Spleen (tissue), 11 donors: ENCODE results near the gene CTTN. TPM values are rescaled to one million over a fixed set of nuclear protein-coding genes. Genes with fewer than 3 reads are reported as not detected.

Experiments used
- DNase-seq: peaks from one replicate; pipeline ENCODE4 v3.0.0-alpha.2; 2020
- H3K27ac ChIP-seq, 8 donors: fragments of 200-600 bp; sonication (generic) in 7 of 8; 1 replicate in 4 of 8; 2 replicates in 4 of 8; pipeline versions ENCODE4 v1.5.0 to v1.8.0; 2016 to 2021; ENCODE audit warnings: inconsistent platforms in 4 of 8, mild to moderate bottlenecking in 4 of 8, moderate library complexity in 1 of 8
- H3K27me3 ChIP-seq, 7 donors: fragments of 200-600 bp; sonication (generic) in 6 of 7; replicated peaks in 1 of 7; 1 replicate in 4 of 7; 2 replicates in 3 of 7; pipeline versions ENCODE4 v1.5.0 to v1.8.0; 2016 to 2021; ENCODE audit warnings: inconsistent platforms in 3 of 7, mild to moderate bottlenecking in 1 of 7
- H3K36me3 ChIP-seq, 6 donors: fragments of 200-600 bp; sonication (generic) in 5 of 6; 1 replicate in 4 of 6; 2 replicates in 2 of 6; pipeline versions ENCODE4 v1.5.0 to v1.8.0; 2016 to 2021; ENCODE audit warnings: inconsistent platforms in 2 of 6
- H3K4me1 ChIP-seq, 6 donors: fragments of 200-600 bp; sonication (generic) in 5 of 6; 1 replicate in 3 of 6; 2 replicates in 3 of 6; pipeline versions ENCODE4 v1.5.0 to v1.8.0; 2016 to 2021; ENCODE audit warnings: inconsistent platforms in 3 of 6
- H3K4me3 ChIP-seq, 8 donors: fragments of 200-600 bp; sonication (generic) in 7 of 8; 1 replicate in 4 of 8; 2 replicates in 4 of 8; pipeline versions ENCODE4 v1.5.0 to v1.8.0; 2016 to 2021; ENCODE audit warnings: inconsistent platforms in 4 of 8, mild to moderate bottlenecking in 4 of 8, moderate library complexity in 2 of 8
- H3K9me3 ChIP-seq, 8 donors: fragments of 200-600 bp; sonication (generic) in 7 of 8; 1 replicate in 4 of 8; 2 replicates in 4 of 8; pipeline versions ENCODE4 v1.5.0 to v1.8.0; 2016 to 2021; ENCODE audit warnings: inconsistent platforms in 4 of 8
- CTCF ChIP-seq, 11 experiments: fragments of 200-600 bp in 7 of 11; fragments of 450-650 bp in 4 of 11; sonication (generic) in 4 of 11; IDR thresholded peaks in 8 of 11; conservative IDR thresholded peaks in 3 of 11; 1 replicate in 7 of 11; 2 replicates in 4 of 11; pipeline versions ENCODE4 v1.4.0 to v1.8.0; 2016 to 2021; ENCODE audit warnings: antibody characterized with exemption in 11 of 11, inconsistent platforms in 4 of 11, mild to moderate bottlenecking in 1 of 11
- POLR2A ChIP-seq, 3 donors: fragments of 450-650 bp; IDR thresholded peaks; one replicate each; pipeline ENCODE4 v1.5.1; 2017; ENCODE audit warnings: antibody characterized with exemption in 3 of 3, mild to moderate bottlenecking in 1 of 3
- POLR2AphosphoS5 ChIP-seq, 3 donors: sonication (generic); formaldehyde crosslinking; IDR thresholded peaks; one replicate each; pipeline ENCODE4 v1.5.1; 2017; ENCODE audit warnings: antibody characterized with exemption in 3 of 3
- WGBS, 5 donors: extraction: QIAGEN DNeasy Blood & Tissue Kit in 3 of 5; methylation state at CpG; one replicate each; pipeline versions ENCODE4 v1.1.5 to v1.1.7; 2013 to 2018; 5-methylcytosine and 5-hydroxymethylcytosine counted together
- intact Hi-C: fragments of 100-400 bp; cut with DNase I; formaldehyde crosslinking; loops from one replicate; pipeline ENCODE4 v1.15.0; 2023; ENCODE audit warnings: low total_unique reads
- polyA plus RNA-seq, 3 donors: library from polyadenylated mRNA; stranded (reverse); fragments of 200-250 nt; gene quantifications; one replicate each; pipeline ENCODE4 v1.2.1, GENCODE V29; 2013
- total RNA-seq, 7 donors: library from RNA; depleted of rRNA in 3 of 7; stranded (reverse); fragments of >200 nt in 3 of 7; fragmentation: NEBNext Ultra II Directional in 4 of 7; extraction: Animal tissue kit (Norgen Biotek cat#: 25700) in 4 of 7; gene quantifications; one replicate each; pipeline versions ENCODE4 v1.1.0 to v1.2.1, GENCODE V29; 2016 to 2021
- donor health status: healthy with polysubstance abuse.
- donor health status: DM: no; HTN: no; CAD: no; lungs with moderate emphysema.
- donor health status: DM: no; HTN: no; CAD: no.
- donor health status: Bipolar disorder and iron deficiency.
- donor health status: healthy.
- donor health status: DM: no; HTN: no; CAD: no.
- donor health status: DM: yes; HTN: yes; CAD: no.

CTTN gene
- total and polyA plus RNA-seq, 10 donors: 18.4 to 149 (median 98.4) TPM

DNA sequence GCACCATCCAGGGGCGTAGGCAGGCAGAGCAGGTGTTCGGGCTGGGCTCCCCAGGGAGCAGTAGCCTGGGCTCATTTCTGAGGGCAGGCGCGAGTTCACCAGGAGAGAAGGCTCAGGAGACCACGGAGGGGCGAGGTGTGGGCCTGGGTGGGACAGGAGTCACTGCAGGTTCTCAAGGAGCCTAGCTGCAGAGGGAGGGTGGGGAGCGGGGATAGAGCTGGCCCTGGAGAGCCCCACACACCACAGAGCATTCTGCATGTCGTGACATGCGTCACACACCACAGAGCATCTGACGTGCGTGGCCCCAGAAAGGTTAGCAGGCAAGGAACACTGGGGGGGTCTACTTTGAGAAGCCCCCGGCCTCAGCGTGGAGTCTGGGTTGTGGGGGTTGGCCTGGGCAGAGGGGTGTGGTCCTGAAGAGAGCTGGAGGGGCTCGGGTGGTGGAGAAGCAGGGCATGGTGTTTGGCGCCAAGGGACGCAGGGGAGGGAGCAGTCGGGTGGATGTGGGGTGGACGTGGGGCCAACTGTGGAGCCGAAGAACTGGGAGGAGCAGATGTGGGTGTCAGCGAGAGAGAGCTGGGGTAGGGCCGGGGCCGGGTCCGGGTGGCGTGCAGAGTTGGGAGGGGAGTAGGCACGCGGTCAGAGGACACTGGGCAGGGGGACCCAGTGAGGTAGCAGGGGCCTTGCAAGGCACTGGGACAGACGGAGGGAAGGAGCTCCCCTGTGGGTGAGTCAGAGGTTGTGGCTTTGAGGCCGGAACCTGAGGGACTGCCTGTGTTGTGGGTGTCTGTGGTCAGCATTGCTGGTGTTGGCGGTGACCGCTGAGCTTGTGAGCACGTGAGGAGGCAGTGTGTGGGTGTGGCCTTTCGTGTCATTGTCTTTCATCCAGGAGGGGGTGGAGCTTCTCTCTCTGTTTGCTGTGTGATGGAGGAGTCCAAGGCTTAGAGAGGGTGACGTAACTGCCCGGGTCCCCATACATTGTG is 25.5 kb downstream of the CTTN start:
- Histone ChIP-seq H3K27ac (no peak overlapping the region), H3K9me3 (no peaks in the 10 kb centered on the region), H3K27me3 (peaks cover 0 to 66% (median 0%) of the 10 kb centered on the region in 7 donors), H3K36me3 (peaks cover 0 to 95% (median 26%) of the 10 kb centered on the region in 6 donors), H3K4me3 (no peak overlapping the region), H3K4me1 (peaks cover 0 to 12% (median 0%) of the 10 kb centered on the region in 6 donors)
- intact Hi-C loops: no loop called here
- TF ChIP-seq CTCF (IDR thresholded peaks at IDR 0.05 in 8 of 11, conservative IDR thresholded peaks at IDR 0.05 in 3 of 11) (no peak), POLR2AphosphoS5 (IDR thresholded peaks at IDR 0.05) (peak in 1 of 3 donors; percentile 1)
- 68 to 80% (median 69%) methylated on average over 30 to 34 of the region's 34 CpGs for WGBS, 5 donors
- DNase-seq: no peak

DNA sequence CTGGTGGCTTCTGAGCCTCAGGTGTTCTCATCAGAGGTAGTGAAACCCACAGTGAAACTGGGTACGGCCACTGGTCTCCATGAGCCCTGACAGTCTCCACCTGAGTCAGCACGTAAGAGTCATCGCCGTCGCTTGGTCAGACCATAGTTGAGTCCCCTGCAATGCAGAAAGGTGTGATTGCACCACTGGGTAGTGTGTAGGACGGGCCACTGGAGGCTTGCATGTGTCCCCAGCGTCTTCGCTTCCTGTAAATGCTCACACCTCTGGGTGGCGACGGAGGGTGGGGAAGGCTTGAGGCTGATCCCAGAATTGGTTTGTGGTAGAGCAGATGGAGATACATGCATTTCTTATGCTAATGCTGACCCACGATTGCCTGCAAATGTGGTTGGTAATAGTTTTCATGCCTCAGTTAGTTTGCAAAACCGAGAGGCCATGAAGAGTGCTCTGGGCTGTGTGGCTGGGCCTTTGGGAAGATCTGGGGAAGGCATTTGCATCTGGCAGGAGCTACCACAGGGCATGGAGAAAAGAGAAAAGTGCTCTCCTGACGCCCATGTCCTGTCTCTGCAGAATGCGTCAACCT is 26.5 kb downstream of the CTTN start:
- no peak overlapping the region for H3K27ac ChIP-seq
- 70 to 83% (median 76%) methylated on average over 10 to 14 of the region's 14 CpGs for WGBS, 5 donors
- no peak for DNase-seq
- H3K9me3 ChIP-seq: no peaks in the 10 kb centered on the region
- H3K4me1 ChIP-seq: peaks cover 0 to 12% (median 0%) of the 10 kb centered on the region in 6 donors
- H3K27me3 ChIP-seq: peaks cover 0 to 64% (median 0%) of the 10 kb centered on the region in 7 donors
- intact Hi-C loops: no loop called here
- TF ChIP-seq CTCF (IDR thresholded peaks at IDR 0.05 in 8 of 11, conservative IDR thresholded peaks at IDR 0.05 in 3 of 11): no peak
- no peak overlapping the region for H3K4me3 ChIP-seq
- peaks cover 0 to 95% (median 23%) of the 10 kb centered on the region in 6 donors for H3K36me3 ChIP-seq

- intact Hi-C loops: no loop called here
- Histone ChIP-seq H3K36me3 (peaks cover 0 to 95% (median 23%) of the 10 kb centered on the region in 6 donors), H3K4me3 (no peak overlapping the region), H3K4me1 (peaks cover 0 to 12% (median 0%) of the 10 kb centered on the region in 6 donors), H3K27ac (no peak overlapping the region), H3K27me3 (peaks cover 0 to 66% (median 0%) of the 10 kb centered on the region in 7 donors), H3K9me3 (no peaks in the 10 kb centered on the region)
- TF ChIP-seq POLR2AphosphoS5 (IDR thresholded peaks at IDR 0.05) (peak in 1 of 3 donors; percentile 7), CTCF (IDR thresholded peaks at IDR 0.05 in 8 of 11, conservative IDR thresholded peaks at IDR 0.05 in 3 of 11) (no peak), POLR2A (IDR thresholded peaks at IDR 0.05) (no peak)
- DNase-seq: no peak
- WGBS, 5 donors: 89 to 95% (median 93%) methylated on average over 11 of the region's 11 CpGs
Measured at GRCh38 chr11:70427436-70427835, 29.1 kb downstream of the CTTN start.
